ENCODE measurements around the gene BCL2L1.

DNA sequence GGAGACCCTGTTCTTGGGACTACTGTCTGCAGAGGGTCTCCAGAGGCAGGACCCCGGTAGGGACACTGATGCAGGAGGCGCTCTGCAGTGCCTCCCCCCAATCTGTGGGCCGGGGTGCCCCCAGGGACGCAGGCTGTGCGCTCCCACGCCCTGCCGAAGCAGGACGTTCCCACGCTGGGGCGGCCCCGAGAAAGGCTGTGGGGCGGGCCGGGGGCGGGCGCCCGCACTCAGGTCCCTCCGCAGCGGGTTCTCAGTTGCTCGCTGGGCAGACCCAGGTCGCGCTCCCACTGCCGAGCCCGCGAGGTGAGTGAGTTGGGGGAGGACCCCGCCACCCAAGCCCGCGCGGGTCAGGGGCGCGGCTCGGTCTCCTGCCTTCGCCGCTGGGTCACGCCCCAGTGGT lies 85.0 kb downstream of the BCL2L1 start, which contains the start of gene COX4I2:
- TF ChIP-seq, protein P1, sequence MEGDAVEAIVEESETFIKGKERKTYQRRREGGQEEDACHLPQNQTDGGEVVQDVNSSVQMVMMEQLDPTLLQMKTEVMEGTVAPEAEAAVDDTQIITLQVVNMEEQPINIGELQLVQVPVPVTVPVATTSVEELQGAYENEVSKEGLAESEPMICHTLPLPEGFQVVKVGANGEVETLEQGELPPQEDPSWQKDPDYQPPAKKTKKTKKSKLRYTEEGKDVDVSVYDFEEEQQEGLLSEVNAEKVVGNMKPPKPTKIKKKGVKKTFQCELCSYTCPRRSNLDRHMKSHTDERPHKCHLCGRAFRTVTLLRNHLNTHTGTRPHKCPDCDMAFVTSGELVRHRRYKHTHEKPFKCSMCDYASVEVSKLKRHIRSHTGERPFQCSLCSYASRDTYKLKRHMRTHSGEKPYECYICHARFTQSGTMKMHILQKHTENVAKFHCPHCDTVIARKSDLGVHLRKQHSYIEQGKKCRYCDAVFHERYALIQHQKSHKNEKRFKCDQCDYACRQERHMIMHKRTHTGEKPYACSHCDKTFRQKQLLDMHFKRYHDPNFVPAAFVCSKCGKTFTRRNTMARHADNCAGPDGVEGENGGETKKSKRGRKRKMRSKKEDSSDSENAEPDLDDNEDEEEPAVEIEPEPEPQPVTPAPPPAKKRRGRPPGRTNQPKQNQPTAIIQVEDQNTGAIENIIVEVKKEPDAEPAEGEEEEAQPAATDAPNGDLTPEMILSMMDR (IDR thresholded peaks at IDR 0.05), result no peak
- TF ChIP-seq EP300 (IDR thresholded peaks at IDR 0.05; ENCODE audit: borderline replicate concordance in 1 of 2, low read depth in 1 of 2, low read length in 1 of 2), result no peak
- TF ChIP-seq YY1 (IDR thresholded peaks at IDR 0.05; ENCODE audit: low read depth), result no peak
- TF ChIP-seq, protein P2, sequence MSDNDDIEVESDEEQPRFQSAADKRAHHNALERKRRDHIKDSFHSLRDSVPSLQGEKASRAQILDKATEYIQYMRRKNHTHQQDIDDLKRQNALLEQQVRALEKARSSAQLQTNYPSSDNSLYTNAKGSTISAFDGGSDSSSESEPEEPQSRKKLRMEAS (IDR thresholded peaks at IDR 0.05; ENCODE audit: low read depth), result no peak
- TF ChIP-seq RCOR1 (IDR thresholded peaks at IDR 0.05; ENCODE audit: low read length), result no peak
- TF ChIP-seq, protein P3, sequence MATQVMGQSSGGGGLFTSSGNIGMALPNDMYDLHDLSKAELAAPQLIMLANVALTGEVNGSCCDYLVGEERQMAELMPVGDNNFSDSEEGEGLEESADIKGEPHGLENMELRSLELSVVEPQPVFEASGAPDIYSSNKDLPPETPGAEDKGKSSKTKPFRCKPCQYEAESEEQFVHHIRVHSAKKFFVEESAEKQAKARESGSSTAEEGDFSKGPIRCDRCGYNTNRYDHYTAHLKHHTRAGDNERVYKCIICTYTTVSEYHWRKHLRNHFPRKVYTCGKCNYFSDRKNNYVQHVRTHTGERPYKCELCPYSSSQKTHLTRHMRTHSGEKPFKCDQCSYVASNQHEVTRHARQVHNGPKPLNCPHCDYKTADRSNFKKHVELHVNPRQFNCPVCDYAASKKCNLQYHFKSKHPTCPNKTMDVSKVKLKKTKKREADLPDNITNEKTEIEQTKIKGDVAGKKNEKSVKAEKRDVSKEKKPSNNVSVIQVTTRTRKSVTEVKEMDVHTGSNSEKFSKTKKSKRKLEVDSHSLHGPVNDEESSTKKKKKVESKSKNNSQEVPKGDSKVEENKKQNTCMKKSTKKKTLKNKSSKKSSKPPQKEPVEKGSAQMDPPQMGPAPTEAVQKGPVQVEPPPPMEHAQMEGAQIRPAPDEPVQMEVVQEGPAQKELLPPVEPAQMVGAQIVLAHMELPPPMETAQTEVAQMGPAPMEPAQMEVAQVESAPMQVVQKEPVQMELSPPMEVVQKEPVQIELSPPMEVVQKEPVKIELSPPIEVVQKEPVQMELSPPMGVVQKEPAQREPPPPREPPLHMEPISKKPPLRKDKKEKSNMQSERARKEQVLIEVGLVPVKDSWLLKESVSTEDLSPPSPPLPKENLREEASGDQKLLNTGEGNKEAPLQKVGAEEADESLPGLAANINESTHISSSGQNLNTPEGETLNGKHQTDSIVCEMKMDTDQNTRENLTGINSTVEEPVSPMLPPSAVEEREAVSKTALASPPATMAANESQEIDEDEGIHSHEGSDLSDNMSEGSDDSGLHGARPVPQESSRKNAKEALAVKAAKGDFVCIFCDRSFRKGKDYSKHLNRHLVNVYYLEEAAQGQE (IDR thresholded peaks at IDR 0.05; ENCODE audit: low read depth, low read length), result no peak
- TF ChIP-seq POLR2AphosphoS5 (IDR thresholded peaks at IDR 0.05; ENCODE audit: low read depth, low read length), result no peak
- no peak for TF ChIP-seq FOSL2 (IDR thresholded peaks at IDR 0.05; ENCODE audit: borderline replicate concordance, low read depth)
- no peak for TF ChIP-seq CHD2 (IDR thresholded peaks at IDR 0.05; ENCODE audit: low read length, partially characterized antibody)
- TF ChIP-seq JUND (IDR thresholded peaks at IDR 0.05), result no peak
- TF ChIP-seq, protein P4, sequence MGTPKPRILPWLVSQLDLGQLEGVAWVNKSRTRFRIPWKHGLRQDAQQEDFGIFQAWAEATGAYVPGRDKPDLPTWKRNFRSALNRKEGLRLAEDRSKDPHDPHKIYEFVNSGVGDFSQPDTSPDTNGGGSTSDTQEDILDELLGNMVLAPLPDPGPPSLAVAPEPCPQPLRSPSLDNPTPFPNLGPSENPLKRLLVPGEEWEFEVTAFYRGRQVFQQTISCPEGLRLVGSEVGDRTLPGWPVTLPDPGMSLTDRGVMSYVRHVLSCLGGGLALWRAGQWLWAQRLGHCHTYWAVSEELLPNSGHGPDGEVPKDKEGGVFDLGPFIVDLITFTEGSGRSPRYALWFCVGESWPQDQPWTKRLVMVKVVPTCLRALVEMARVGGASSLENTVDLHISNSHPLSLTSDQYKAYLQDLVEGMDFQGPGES (IDR thresholded peaks at IDR 0.05; ENCODE audit: low read depth, low read length), result no peak

All from SK-N-SH (cell line).